GM19468 (cell line): ENCODE measurements around the gene SAFB.
A peak's percentile ranks its signal among the peaks of the same experiment; 100 is the strongest.

Experiments
- ATAC-seq: cut with Tn5 transposase; IDR thresholded peaks from one replicate; pipeline ENCODE4 v1.9.1; 2021; ENCODE audit warnings: mild to moderate bottlenecking, moderate library complexity, moderate number of reproducible peaks; ENCODE audit not compliant: unreplicated experiment; ENCODE audit errors: extremely low read depth

The SAFB gene

DNA sequence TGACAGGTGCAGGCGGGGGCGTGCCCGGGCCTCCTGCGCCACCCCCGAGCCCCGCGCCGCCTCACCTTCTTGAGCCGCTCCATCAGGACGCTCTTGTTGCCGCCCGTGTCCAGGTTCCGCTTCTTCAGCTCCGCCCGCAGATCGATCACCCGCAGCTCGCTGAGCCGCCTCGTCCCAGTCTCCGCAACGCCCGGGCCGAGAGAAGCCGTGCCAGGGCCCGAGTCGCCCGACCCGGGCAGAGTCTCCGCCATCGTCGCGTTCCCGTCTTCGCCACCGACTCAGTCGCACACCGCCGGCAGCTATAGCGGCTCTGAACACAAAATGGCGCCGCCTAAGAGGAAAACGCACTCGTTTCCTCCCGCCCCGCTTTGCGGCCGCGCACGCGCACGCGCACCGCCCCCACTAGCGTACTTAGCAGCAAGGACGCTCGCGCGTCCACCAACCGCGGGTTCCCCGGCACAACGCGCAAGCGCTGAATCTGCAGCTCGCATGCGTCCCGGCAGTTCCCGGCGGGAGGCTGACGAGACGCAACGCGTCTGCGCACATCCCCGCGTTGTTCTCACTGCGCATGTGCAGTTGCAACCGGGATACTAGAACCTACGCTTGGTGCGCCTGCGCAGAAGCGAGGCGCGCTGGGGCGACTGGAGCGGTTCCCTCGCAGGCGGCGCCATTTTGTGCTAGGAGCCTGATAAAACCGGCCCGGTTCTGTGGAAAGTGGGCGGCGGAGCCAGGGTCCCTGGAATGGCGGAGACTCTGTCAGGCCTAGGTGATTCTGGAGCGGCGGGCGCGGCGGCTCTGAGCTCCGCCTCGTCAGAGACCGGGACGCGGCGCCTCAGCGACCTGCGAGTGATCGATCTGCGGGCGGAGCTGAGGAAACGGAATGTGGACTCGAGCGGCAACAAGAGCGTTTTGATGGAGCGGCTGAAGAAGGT is at the start of gene SAFB, which contains the start of gene SAFB2:
Gene SAFB, plus strand, starts transcription at position 619 of the 932 bp plus-strand sequence. Its CDS starts 123 bp downstream, at position 742.
Gene SAFB2, minus strand, starts transcription at position 312 of the 932 bp plus-strand sequence. Its CDS starts 61 bp downstream, at position 251.
- ATAC-seq: peak; percentile 96

DNA sequence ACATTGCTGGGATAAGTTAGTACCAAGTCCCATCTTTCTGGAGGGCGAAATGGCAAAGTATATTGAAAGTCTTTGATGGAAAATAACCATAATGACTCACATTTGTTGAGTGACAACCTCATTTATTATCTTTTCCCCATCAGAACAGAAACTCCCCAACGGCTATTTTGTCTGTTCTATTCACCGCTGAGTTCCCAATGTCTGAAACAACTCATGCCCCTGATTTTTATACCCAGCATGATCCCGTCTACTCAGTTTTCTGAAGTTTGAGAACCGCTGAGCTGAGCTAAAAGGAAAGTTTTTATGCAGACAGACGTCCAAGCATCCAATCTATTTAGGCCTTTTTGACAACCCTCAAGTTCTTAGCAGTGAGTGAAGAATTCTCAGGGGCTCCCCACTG is 47.3 kb upstream of the SAFB start:
- no peak for ATAC-seq

DNA sequence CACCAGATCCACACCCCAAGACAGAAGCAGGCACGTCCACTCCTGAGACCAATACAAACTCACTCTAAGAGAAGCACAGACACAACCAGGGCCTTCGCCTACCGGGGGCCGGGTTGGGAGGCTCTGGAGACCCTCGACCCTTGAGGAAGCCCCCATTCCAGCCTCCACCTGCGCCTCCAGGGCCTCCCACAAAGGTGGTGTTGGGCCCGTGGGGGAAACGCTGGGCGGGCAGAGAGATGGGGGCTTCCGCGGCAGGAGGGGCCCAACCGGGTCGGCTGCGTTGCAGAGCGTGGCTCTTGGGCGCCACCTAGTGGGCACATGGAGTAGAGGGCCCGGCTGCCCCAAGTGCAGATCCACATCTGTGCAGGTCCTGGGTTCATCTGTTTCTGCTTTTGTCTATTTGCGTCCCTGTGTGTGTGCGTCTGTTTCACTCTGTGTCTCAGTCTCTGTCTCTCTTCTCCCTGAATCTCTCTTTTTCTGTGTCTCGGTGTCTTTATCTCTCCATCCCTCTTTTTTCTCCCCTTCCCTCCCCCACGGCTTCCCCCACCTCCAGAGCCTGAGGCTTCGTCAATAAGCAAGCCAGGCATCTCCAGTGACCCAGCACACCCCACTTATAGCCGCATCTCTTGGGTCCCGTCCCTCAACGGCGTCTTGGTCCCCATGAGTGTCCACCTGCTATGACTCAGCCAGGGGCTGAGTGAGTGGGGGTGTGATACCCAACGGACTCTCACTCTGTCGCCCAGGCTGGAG is 44.6 kb upstream of the SAFB start:
- ATAC-seq: no peak

DNA sequence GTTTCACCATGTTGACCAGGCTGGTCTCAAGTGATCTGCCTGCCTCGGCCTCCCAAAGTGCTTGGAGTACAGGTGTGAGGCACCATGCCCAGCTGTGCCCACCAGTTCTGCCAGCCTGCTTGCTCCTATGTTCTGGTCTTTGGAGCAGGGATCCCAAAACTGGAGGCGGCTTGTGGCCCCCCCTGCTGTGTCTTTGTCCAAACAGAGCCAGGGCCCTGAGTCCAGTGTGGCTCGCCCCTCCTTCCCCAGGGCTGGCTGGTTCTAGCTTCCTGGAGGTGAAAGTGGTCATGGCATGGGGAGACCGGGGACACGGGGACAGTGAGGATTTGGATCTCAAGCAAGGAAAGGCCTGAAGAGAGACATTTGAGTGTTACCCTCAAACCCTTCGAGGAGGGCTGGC is 43.6 kb upstream of the SAFB start:
- no peak for ATAC-seq

DNA sequence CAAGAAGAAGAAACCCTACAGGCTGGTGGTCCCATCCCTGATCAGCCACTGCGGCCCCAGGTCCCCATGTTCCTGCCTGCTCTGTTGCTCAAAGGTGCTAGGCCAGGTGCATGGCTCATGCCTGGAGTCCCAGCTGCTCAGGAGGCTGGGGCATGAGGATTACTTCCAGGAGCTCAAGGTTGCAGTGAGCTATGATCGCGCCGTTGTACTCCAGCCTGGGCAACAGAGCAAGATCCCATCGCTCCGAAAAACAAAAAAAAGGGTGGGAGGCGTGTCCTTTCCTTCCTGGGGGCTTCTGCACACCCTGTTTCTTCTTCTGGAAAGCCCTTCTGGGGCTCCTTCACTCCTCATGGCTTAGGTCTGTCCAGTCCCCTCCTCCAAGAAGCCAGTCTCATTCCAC is 43.2 kb upstream of the SAFB start:
- ATAC-seq: no peak

DNA sequence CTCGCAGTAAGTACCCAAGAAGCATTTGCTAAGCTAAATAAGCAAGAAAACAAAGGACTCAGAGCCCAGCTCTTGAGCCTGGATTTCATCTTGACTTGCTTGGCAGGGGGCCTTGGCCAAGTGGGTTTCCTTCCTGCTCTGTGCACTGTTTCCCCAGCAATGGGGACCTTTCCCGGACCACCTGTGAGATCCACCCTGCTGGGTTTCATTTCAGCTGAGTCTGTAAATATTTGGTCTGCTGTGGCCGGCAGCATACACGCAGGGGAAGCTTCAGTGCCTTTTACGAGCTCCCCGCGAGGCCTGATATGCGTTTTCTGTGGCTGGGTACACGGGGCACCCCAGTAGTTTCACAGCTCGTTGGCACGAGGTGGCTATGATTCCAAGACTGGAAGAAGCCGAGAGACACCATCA is 42.7 kb upstream of the SAFB start:
- no peak for ATAC-seq

DNA sequence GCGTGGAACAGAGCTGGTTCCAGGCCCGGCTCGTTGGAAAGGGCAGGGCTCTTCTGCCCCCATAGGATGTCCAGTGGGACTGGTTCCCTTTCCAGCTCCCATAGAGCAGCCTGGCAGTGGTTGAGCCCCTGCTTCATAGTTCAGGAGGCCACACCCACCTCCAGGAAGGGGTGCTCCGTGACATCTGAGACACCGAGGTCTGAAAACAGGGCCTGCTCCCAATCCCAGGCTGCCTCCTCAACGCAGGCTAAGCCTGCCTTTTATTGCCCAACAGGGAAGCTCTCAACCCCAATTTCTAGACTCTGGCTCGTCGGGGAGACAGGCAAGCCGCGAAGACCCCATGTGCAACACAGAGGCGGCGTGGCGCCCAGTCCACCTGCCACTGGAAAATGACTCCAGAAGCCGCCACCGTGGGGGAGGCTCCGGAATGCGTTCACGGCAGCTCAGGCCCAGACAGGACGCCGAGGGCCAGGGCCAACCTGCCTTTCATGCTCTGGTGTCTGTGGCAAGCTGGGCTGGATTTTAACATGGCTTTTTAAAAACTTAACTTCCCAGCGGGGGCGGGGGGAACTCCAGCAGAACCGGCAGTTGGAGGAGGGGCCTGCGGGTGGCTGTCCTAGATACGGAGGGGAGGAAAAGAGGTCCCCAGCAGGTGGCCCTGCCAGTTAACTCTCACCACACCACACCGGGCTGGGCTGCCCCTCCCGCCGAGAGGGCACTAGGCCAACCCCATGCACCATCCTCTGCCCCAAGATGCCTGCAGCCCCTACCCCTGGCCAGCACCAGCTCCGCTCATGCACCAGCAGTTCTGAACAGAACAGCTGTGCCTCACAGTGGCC is 37.2 kb upstream of the SAFB start:
- ATAC-seq: no peak

DNA sequence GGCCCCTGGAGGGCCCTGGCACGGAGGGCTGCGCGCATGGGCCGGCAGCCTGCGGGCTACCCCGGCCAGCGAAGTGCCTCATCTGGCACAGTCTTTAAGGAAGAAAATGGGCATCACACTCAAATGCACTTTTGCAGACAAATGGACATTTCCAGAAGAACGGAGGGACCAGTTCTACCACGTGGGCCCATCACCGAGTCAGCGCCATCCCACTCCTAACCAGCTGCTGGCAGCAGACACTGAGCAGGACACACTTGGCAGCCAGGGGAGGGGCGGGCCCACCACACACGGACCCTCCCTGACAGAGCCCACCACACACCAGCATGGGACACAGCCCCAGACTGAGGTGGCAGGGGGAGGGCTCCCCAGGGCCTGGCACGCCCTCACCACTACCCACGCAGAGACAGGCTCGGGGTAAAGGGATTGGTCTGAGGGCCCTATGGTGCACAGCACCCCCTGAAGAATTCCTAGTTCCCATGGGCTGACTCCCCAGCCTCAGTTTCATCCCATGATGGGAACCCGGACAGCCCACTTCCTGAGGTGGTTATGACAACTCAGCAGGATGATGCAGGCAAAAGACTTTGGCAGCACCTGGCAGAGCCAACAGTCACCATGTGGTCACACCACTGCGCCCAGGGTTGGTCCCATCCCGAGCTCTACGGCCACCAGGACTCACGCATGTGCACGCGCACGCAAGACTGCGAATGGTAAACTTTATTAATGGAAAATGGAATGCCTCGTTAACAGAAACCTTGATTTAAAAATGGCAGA is 36.4 kb upstream of the SAFB start:
- no peak for ATAC-seq

DNA sequence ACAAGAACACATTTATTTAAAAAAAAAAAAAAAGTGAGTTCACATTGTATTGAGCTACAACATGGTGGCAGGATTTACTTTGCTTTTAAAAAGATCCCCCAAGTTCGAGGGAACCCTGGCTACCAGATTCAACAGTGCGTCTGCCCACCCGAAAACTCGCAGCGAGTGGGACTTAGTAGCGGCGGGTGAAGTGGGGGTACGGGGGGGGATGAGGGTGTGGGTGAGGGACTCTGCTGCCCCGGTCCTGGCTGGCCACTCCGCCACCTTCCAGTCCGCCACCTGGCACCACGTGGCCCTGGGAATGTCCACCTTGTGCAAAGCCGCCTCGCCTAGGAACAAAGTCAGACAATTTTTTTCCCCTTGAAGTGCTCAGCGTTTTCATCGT is 35.8 kb upstream of the SAFB start:
- ATAC-seq: no peak

DNA sequence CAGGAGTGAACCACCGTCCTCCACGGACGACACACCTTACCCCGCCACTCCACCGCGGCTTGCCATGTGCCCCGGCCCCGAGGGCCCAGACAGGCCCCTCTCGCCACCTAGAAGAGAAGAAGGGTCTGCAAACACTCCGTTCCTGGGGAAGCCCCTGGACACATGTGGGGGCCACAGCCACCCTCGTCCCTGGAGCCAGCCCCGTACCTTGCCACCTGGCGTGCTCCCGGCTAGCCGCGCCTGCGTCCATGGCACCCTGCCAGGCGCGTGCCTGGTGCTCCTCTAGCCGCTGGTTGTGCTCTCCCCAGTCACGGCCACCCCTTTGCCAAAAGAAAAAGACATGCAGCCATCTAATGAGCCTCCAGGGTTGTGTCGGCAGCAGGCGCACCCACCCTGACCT is 35.2 kb upstream of the SAFB start:
- ATAC-seq: no peak

DNA sequence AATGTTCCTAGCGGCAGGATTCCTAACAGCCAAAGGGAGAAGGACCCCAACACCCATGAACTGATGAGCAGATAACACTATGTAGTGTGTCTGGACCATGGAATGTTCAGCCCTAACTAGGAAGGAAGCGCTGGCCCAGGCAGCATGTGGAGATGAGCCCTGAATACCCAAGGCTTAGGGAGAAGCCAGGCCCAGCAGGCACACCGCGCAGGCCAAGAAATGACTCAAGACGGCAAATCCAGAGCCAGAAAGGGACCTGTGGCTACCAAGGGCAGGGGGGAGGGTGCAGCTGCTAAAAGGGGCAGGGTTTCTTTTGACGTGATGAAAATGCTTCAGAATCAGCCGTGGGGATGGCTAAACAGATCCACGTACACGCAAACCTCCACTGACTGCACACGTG is 34.4 kb upstream of the SAFB start:
- no peak for ATAC-seq

DNA sequence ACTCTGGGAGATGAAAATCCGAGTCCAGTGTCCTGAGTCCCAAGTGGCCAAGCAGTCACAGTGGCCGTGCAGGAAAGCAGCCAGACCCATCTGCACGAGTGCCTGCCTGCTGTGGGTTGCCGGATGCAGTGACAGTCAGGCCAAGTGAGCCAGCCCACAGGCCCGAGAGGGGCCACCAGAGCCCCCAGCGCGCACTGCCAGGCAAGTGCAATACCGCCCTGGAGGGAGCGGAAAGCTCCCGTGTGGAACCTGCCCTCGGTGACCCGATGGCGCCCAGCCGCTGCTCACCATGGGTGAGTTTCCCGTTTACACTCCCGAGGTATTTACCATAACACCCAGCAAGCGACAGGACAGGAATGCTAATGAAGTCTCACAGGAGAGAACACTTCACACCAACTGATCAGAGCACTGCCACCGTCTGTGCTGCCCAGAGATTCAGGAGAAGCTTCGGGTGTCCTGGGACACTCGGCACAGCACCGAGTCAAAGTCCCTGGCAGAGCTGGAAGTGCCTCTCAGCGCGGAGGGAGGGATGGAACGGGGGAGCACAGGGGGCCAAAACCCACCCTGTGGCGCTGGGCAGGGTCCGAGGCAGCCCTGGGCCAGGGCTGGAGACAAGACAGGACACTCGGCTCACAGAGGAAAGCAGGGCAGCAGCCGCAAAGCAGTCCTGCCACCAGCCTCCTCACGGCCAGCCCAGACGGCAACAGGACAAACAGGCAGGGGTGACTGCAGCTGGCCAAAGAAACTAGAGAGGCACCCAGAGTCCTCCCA is 33.8 kb upstream of the SAFB start:
- ATAC-seq: no peak

DNA sequence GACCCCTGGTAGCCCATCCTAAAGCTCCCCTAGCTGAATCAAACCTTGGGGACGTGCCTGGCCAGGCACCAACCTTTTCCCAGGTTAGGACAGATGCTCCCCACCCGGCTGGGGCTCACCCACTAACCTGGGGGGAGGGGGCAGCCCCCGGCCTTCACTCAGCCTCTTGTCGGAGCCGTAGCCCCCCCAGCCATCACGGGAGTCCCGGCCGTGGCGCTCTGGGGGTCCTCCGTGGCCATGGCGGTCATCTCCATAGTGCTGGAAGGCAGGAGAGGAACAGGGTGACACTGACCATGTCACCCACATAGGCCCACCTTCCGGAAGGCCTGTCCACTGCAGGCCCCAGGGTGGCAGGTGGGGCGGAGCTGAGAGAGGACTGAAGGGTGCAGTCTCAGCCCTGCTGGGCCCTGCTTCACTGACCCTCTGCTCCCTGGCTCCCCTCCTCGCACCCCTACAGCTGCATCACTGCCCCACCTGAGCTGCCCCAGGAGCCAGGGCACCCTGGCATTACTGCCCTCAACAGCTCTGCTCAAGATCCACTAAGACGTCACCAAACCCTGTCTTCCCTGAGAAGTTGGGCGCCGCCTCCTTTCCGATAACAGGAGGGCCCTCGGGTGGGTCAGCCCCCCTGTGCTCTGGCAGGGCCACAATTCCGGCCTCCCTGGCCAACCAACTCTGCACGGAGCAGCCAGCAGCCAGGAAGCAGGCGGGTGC is 32.6 kb upstream of the SAFB start:
- ATAC-seq: no peak

DNA sequence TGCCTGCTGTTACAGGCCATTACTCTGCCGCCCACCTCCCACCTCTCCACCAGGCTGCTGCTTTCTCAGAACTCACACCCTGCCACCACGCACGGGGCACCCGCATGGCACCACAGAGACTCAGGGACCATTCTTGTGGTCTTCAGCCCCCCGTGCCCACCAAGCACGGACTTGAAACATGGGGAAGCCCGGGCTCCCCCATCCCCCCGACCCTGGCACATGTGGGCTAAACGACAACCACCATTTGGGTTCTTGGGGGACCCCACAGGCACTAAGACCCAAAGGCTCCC is 32.1 kb upstream of the SAFB start:
- no peak for ATAC-seq

DNA sequence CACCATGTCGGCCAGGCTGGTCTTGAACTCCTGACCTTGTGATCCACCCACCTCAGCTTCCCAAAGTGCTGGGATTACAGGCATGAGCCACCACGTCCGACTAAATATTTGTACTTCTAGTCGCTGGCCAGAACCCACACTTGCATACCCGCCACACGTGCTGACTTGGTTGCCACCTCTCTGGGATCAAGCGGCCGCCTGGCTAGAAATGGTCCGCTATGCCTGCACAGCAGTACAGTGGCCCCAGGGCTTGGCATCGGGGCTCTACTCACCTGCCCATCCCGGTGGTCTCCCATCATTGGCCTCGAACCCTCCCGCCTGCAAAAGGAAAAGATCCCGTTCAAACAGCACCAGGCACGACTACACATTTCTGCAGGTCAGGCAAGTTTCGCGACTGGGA is 31.4 kb upstream of the SAFB start:
- no peak for ATAC-seq

DNA sequence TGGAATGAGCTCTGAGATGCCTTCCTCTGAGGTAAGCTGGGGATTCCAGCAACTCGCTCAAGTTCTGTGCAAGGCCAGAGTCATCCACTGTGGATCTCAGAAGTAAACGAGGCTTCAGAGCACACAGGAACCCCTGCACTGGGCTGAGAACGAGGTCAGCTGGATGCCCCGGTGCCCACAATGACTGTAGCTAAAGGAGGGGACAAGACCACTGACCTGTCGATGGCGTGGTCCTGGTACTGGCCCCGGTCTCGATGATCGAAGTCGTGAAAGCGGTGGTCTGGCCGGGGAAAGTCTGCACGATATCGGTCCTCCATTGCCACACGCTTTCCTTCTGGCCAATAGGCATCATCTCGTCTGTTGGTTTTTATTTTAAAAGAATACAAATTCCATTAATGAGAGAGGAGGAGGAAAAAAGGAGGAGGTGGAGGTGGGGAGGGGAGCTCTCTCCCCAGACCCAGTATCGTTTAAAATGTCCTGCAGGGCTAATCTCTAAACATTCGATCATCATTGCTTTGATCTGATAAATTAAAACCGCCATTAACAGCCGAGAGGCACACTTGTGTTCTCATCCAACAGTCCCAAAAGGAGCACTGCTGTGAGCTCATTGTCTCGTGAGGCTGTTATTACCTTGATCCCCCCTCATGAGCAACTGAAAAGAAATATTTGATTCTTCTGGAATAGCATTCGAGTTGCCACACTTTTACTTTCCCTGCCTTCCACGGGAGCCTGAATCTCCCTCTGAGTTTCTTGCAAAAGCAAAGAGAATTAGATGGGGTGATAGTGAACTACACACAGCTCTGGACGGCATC is 30.1 kb upstream of the SAFB start:
- ATAC-seq: no peak

DNA sequence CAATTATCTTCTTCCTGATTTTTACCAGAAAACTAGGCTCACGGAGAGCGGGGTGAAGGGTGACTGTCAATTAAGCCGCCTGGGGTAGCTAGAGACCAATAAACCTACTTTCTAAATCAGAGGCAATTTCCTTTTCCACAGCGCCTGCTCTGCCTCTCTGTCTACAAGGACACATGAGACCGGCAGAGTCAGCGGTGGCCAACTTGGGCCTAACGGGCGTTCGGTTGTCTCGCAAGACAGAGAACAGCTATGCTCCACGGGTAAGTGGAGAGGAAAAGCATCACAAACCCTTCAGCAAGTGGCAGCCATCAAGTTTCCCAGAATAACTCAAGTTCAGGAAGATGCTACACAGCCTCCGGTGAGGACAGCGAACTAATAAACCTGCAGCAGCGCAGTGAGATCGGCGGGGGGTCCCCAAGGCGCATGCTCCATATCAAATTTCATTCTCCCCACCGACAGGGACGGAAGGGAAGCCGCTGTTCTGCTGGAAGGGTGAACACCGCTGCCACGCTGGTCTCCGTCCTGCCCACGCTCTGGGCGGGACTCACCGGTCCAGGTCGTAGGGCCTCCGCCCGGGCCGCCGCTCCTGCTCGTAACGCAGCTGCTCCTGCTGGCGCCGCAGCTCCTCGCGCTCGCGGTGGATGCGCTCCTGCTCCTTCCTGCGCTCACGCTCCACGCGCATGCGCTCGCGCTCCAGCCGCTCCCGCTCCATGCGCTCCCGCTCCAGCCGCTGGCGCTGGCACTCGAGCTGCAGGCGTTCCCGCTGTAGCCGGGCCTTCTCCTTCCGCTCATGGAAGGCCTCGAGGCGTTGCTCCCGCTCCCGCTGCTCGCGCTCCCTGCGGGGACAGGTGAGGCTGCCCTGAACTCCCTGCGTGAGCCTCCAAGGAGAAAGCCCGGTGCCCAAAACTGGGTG is 29.3 kb upstream of the SAFB start:
- ATAC-seq: no peak
